ENCODE measurements around the gene NAA35.
"Not testable (repeated sequence)": the region's sequence is repeated elsewhere in the genome, so short reads cannot be mapped to it uniquely, and the experiment has no call there.

Gene NAA35

DNA sequence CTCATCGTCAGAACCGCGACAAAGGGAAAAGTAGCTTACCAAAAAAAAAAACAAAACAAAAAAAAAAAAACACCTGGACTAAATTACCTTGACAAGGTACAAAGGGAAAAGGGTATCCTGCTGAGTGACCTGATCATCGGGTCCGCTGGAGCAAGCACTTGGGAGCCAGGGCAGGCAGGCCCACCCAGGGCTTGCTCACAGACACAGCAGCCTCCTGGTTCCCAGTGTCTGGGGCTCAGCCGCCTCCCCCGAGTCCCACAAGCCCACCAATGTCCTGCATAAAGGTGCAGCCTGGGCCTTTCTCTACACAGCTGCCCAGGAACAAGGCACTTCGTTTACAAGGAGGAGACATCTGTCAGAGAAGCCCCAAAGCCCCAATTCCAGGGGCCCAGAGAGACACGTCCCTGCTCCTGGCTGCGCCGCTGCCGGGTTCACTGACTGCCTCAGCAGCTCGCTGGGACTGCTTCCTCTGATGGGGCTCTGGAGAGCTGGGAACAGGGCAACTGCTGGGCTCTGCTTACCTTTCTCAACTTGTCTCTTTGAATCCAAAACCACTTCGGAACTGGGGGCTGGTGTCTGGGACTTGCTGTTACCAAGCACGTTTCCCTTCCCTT is 95.0 kb downstream of the NAA35 start:
- no peak for DNase-seq

DNA sequence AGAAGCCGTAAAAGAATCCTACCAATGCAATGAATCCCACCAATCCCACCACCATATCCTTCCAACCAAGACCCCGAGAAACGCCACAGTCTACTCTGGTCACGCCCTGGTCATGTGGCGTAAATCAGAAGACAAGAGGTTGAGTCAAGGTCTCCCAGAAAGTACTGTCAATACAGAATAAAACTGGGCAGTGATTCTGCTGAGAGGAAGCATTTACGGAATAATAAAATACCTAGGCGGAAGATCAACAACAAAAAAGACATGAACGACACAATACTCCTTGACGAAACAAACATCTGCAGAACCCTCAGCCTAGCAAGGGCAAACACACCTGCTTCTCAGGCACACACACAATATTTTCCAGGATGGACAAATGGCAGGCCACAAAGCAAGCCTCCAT is 95.6 kb downstream of the NAA35 start:
- DNase-seq: no peak

DNA sequence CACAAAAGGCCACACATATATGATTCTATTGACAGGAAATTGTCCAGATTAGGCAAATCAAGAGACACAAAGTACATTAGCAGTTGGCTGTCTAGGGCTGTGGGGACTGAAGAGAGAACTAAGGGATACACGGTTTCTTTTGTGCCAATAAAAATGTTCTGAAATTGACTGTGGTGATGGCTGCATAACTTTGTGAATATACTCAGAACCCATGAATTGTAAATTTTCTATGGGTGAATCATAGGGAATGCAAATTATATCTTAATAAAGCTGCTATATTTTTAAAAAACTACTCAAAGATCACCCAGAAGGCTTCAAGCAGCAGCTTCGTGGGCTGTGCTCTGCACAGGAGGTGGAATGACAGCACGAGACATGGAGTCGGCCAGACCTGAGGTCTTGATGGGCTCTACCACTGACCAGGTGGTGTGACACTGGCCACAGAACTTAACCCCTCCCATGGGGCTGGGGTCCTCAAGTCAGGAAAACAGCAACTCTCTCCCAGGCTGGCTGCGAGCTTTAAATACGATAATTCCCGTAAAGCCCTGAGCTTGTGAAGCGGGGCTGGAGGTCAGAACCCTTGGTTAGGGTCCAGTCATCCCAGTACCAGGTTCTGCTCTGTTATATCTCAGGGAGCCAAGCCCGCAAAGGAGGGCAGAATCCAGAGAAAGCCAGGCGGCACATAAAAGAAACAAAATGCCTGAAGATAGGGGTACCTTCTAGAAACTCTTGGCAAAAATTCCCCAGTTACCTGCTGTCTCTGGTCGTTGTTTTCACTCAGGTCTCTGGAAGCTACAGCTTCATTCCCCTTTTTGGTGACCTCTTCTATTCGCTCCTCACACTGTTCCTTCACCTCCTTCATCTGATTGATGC is 99.3 kb downstream of the NAA35 start:
- DNase-seq: no peak

DNA sequence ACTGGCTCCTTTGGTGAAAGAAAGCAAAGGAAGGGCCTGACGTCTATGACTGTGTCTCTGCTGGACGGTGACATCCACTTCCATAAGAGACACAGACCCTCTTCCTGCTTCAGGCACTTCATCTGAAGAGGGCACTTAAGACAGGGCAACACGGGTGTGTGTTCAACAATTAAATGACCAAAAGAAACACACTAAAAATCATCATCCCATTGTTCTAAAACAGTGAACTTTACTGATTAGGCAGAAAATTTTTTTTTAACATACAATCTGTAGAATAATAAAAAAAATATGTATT is 99.9 kb downstream of the NAA35 start:
- no peak for DNase-seq

DNA sequence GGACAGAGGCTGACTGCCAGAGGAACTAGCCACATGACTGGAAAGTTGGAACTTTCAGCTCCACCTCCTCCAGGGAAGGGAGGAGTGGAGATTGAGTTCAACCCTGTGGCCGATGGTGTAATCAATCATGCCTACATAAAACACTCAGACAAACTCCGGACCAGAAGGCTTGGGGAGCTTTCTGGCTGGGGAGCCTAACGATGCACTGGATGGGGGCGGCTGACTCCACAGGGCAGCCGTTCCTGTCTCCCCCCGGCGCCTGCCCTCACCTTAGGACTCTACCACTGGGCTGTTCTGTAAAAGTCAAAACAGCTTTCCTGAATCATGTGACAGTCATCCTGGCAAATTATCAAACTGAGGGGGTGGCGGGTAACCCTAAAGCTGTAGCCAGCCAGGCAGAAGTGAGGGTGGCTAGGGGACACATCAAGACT is 100.4 kb downstream of the NAA35 start:
- DNase-seq: no peak

DNA sequence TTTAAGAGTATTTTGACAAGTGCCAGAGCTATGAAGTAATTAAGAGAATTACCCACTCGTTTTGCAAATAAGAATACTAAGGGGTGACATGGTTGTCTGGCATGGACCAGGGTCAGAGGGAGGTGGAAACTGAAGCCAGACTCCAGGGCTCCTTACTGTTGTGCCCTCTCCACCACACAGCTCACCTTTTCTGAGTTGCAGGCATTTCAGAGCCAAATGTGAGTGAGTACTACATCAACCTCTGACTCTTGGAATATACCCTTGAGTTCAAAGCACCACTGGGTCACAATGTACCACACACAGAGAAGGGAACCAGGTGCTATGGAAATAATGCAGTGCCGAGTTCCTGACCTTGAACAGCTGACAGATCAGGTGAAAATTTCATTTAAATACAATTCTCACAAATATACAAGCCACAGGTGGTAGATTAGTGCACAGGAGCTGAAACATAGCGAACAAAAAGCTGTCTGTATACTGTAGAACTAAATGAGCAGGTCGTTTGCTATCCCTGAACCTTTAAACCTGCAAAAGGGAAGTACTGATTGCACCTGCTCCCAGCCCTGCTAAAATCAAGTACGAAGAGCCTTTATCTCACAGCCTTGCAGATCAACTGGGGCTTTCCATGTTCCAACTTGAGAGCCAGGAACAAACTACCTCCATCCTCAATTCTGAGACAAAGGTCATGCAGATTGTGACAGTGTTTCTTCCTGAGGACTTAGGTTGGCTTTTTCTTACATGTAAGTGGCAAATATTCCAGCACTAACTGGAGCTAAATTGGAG is 101.4 kb downstream of the NAA35 start:
- DNase-seq: no peak

DNA sequence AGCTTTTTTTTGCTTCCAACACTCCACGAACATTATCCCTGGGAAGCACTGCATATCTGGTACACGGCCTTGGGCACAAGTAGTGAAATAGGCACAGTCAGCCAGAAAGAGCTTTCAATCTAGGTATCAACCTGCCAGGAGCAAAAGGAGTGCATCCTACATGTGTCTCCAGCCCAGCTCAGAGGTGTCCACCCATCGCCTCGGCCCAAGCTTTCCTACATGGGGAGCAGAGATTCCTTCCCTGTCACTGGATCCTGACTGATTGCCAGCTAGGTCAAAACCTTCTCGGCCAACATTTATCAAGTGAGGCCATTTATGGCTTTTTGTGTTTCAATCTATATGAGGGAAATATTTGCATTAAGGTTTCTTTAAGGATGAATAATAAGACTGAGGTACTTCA is 102.6 kb downstream of the NAA35 start:
- DNase-seq: no peak

DNA sequence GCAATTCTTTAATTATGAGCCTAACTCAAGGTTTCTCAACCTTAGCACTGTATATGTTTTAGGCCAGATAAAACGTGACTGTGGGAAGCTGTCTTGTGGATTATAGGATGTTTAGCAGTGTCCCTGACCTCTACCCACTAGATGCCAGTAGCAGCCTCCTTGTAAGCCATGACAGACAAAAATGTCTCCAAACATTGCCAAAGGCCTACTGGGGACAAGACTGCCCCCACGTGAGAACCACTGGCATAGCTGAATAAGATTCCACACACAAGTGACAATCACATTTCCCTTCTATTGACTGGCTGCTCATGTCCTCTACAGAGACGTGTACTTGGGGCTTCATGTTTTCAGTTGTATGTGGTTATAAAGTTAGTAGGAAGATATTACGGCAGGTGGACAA is 103.1 kb downstream of the NAA35 start:
- DNase-seq: no peak

DNA sequence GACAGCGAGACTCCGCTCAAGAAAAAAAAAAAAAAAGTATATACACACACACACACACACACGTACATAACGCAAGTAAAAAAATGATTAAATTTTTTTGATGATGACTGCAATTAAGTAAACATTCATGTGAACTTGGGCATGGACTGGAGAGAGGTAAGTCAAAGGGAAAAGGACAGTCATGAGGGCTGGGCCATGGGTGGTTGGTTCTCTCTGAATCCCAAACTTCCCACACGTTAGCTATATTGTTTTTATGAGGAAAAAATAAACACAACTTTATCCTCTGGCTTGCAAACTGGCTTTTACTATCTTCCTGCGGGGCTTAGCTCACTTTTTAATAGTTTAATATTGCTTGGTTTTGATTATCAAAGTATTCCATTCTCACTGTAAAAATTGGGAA is 104.7 kb downstream of the NAA35 start:
- no peak for DNase-seq

DNA sequence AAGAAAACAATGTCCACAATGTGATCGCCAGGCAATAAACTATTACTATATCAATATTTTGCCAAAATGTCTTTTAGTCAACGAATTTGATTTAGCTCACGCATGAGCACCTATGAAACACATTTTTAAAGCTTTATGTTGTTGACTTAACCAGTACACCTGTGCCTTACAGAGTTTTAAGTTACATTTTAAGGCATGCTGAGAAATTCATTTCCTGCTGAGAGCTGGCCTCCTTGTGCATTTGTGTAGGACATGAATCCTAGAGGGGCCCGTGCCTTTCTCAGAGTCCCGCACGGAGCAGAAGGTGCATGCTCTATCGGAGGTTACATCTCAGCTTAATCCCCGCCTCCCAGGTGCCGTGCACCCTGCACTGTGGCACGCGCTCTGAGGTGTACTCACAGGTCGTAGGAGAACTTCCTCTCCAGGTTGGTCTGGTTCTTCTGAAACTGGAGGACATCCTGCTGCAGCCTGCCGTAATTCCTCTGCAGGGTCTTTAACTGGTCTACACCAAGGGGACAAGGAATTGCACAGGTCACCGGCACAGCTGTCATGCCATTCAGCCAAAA is 105.2 kb downstream of the NAA35 start:
- DNase-seq: no peak

DNA sequence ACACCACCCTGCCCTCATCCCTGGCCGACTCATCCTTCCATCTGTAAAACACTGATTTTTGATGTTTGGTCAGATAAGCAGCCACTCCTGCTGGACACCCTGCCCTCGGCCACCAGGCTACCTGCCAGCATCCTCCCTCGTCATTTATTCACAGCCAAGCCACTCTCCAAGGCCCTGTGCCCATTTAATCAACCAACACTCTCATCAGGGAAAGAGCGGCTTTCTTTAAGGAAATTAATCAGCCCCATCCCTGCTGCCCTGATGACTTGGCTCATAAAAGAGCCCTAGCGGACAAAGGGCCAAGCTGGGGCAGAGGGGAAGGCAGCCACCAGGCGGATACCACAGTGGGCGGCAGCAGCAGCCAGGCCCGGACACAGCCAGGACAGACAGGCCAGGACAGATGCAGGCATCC is 106.0 kb downstream of the NAA35 start:
- DNase-seq: no peak

DNA sequence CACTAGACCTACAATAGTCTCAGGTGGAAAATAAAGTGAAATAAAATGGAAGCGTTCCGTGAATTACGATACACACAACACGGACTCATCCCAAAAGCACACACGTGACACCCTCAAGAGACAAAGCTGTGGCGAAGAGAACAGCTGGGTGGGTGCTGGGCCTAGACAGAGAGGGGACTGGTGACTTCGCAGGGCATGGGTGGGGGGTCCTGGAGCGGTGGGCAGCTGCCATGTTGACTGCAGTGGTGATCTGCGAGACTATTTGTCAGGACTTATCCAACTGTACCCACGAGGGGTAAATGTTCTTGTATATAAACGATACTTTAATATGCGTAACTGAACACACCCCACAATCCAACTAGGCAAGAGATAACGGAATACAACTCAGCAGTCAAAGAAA is 106.4 kb downstream of the NAA35 start:
- no peak for DNase-seq

DNA sequence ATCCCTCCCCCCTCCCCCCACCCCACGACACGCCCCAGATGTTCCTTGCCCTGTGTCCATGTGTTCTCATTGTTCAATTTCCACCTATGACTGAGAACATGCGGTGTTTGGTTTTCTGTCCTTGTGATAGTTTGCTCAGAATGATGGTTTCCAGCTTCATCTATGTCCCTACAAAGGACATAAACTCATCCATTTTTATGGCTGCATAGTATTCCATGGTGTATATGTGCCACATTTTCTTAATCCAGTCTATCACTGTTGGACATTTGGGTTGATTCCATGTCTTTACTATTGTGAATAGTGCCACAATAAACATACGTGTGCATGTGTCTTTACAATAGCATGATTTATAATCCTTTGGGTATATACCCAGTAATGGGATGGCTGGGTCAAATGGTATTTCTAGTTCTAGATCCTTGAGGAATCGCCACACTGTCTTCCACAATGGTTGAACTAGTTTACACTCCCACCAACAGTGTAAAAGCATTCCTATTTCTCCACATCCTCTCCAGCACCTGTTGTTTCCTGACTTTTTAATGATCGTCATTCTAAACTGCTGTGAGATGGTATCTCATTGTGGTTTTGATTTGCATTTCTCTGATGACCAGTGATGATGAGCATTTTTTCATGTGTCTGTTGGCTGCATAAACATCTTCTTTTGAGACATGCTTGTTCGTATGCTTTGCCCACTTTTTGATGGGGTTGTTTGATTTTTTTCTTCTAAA is 107.2 kb downstream of the NAA35 start:
- not testable (repeated sequence) for DNase-seq

DNA sequence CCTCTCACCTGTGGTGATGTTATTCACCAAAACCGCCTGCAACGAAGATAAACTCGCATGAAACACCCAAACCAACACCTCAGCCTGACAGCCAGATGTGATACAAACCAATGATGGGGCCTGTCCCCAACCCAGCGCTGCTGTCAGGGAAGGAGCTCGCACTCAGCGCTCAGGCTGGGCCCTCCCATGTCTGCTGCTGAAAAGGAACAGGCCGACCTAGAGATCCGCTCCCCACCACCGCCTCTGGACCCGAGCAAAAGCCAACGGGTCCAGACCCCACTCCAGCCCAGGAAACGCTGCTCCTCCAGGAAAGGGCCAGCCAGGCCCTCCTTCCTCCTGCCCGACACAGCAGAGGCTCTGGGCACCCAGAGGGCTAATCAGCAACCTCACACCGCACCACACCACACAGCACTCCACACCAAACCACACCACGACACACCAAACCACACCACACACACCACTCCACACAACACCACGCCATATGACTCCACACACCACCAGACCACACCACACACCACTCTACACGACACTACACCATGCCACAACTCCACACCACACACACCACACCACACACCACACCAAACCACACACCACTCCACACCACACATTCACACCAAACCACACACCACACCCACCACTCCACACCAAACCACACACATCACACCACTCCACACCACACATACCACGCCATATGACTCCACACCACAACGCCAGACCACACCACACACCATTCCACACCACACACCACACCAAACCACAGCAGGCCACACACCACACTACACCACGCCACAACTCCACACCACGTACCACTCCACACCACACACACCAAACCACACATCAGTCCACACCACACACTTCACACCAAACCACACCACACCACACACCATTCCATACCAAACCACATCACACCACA is 111.9 kb downstream of the NAA35 start:
- DNase-seq: no peak

DNA sequence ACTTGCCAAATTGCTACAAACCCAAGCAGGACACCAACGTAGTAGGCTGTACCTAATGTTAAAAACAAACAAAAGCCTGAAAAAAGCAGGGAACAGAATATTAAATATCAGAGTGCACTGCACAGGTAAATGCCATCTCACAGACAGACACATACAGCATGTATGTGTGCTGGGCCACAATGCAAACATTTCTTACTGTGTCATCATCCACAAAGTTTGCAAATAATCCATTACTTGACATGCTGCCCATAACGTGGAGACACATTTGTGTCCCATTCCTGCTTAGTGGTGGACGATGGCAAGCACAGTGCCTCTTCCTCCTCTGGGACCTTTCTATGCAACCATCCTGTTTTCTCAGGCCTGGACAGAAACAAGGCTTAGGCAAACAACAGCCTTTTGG is 113.7 kb downstream of the NAA35 start:
- no peak for DNase-seq

DNA sequence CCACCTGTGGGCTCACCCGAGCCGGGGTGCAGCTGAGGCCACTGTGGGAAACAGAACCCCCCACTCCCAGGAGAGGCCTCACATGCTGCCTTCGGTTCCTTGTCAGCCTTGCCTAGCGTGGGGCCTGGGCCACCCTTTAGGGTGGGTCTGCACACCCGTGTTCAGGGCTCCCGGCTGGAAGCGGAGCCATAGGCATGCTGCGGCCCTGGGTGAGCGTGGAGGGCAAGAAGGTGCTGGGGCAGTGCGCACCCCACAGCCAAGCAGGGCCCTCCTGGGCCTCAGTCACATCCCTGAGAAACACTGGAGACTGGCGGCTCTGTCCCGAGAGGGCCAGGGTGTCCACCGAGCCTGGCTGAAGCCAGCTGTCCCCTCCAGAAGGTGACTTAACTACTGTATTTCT is 116.5 kb downstream of the NAA35 start:
- no peak for DNase-seq

DNA sequence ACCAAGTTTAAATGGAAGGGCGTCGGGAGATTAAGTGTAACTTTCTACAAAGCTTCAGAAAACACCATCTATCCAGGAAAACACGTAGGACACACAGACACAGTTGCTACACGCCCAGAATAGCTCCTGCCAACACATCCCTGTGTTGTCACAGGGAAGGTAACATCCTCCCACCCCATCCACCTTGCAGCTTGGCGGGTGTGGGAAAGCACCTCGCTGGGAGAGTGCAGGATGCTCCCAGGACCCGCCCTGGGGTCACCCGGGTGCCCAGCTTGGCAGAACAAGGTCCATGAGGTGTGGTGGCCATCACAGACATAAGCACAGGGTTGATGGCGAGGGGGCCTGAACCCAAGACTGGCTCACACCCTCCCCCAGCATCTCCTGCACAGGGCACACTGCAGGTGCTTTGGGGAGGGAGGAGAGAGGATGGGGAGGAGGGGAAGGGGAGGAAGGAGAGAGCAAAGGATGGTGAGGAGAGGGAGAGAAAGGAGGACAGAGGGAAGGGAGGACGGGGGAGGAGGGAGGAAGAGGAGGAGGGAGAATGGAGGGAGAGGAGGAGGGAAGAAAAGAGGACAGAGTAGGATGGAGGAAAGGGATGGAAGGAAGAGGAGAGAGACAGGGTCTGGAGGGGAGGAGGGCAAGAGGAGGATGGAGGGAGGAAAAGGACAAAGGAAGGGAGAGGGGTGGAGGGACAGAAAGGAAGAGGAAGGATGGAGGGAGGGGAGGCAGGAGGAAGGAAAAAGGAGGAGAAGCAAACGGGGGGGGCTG is 121.2 kb downstream of the NAA35 start:
- no peak for DNase-seq

DNA sequence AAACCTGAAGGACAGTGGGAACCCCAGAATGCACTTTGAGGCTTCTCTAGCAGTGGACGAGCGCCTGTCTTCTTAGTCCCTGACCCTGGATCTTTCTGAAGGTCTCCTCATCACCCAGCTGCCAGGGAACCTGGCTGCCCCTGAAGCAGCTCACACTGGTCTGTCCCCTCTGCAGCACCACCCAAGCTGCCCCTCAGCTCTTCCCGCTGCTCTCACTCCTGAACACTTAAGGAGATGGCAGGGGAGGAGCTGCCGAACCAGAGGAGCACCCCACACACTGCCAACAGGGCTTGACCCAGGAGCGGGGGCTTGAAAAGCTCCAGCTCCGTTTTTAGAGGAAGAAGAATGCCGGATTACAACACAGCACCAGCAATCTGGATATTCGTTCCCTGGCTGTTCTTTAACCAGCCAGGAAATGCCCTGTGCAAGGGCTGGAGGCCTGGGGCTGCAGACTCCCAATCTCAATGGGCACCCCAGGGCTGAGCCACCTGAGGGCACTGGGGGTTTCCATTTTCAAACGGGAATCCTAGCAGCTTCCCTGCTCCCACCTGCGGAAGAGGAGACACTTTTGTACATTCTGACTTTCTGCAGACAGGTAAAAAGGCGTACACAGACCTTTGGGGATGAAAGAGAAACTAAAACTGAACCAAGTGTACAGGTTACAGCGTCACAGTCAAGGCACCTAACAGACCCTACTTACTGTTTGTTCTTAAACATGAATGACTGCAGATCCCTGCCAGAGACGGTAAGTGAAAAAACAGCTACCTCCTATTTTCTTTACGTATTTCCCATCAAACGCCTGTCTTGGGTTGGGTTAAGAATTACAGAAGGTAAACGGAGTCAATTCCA is 122.1 kb downstream of the NAA35 start:
- no peak for DNase-seq

DNA sequence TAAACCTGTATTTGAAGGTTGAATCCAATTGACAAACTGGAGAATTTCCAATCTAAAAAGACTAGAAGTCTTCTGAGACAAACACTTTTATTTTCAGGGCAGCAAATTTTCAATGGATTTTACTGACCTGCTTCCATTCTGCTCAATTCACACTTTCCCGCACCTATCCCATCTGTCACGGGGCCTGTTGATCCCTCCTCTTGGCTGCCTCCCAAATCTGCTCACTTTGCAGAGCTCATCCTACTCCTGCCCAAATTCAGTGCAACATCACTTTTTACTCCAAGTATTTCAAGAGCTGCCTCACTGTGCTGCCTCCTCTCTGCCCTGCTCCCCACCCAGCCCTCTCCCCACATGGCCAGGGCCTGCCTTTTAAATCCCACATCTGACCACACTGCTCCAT is 123.3 kb downstream of the NAA35 start:
- no peak for DNase-seq

DNA sequence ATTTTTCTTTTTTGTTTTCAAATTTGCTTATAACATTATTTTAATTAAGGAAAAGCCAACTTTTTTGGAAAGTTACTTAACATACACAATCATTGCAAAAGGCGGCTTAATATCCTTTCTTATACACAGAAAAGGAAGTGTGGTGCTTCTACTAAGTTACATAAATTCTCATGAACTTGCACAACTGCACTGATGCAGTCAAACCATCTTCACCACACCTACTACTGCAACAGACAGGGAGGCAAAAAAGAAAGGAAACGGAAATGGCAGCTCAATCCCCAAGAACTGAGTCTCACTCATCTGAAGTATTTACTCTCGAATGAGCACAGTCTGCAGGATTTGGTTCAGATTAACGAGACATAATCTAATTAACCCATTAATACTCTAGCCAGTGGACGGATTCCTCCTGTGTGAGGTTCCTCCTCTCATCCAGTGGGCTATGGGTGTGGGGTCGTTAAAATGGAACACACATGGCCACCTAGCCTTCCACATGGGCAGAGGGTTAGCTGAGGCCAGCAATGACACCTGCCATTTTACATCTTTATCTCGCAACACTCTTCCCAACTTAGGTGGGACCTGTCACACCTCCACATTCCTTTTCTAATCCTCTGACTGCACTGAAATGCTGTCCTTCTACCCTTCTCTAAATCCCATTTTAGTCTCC is 128.4 kb downstream of the NAA35 start:
- DNase-seq: no peak

All from stimulated activated CD4-positive, alpha-beta T cell treated with anti-CD3 and anti-CD28 coated beads, Interleukin-15, amount 100 ng/mL, for 24 hours (primary cell).